GM21737 (cell line): ENCODE results near the gene PAXX.

Experiments used
- ATAC-seq: cut with Tn5 transposase; IDR thresholded peaks from one replicate; pipeline ENCODE4 v1.9.1; 2021; ENCODE audit warnings: mild to moderate bottlenecking, moderate library complexity; ENCODE audit not compliant: unreplicated experiment

Gene PAXX

GRCh38 chr9:136991993-136992818 lies at the start of gene PAXX:
Gene PAXX (plus strand): TSS chr9:136992422. CDS start chr9:136992444, 22 bp downstream.
- peak; percentile 76 for ATAC-seq

GRCh38 chr9:136942881-136943230 lies 49.4 kb upstream of the PAXX start:
- no peak for ATAC-seq

- ATAC-seq, result peak; percentile 4
Measured at GRCh38 chr9:136943291-136944211, 48.7 kb upstream of the PAXX start.

- ATAC-seq, result no peak
Measured at GRCh38 chr9:136944212-136944518, 48.1 kb upstream of the PAXX start.

- ATAC-seq, result peak; percentile 62
Measured at GRCh38 chr9:136944519-136945332, 47.5 kb upstream of the PAXX start, which contains the start of the genes C8G and FBXW5. Gene C8G (plus strand): TSS chr9:136945243. CDS start chr9:136945321, 78 bp downstream. Gene FBXW5 (minus strand): TSS chr9:136944738. CDS start chr9:136944083, 655 bp downstream.

GRCh38 chr9:136945333-136946227 lies 46.6 kb upstream of the PAXX start:
- no peak for ATAC-seq

- no peak for ATAC-seq
Measured at GRCh38 chr9:136946228-136947027, 45.8 kb upstream of the PAXX start.

GRCh38 chr9:136947028-136947891 lies 45.0 kb upstream of the PAXX start:
- no peak for ATAC-seq

GRCh38 chr9:136947955-136948510 lies 44.2 kb upstream of the PAXX start:
- no peak for ATAC-seq

GRCh38 chr9:136949239-136949816 lies 42.9 kb upstream of the PAXX start:
- no peak for ATAC-seq

GRCh38 chr9:136949817-136950655 lies 42.2 kb upstream of the PAXX start:
- peak; percentile 72 for ATAC-seq

- no peak for ATAC-seq
Measured at GRCh38 chr9:136950656-136951276, 41.5 kb upstream of the PAXX start.

- no peak for ATAC-seq
Measured at GRCh38 chr9:136951541-136952320, 40.5 kb upstream of the PAXX start, which contains the start of gene LCN12. Gene LCN12 (plus strand): TSS chr9:136952273. CDS start chr9:136952328, 55 bp downstream.

- ATAC-seq, result no peak
Measured at GRCh38 chr9:136952321-136952850, 39.8 kb upstream of the PAXX start.
